ENCODE data around the gene TUBA3C.

The TUBA3C gene

GRCh38 chr13:19161308-19161707, 20.3 kb downstream of the TUBA3C start:
- no peak for DNase-seq (ENCODE audit: low read depth in 2 of 2)

GRCh38 chr13:19159761-19160420, 21.7 kb downstream of the TUBA3C start:
- no peak for DNase-seq (ENCODE audit: low read depth in 2 of 2)

GRCh38 chr13:19159181-19159580, 22.4 kb downstream of the TUBA3C start:
- DNase-seq (ENCODE audit: low read depth in 2 of 2): no peak

- DNase-seq (ENCODE audit: low read depth in 2 of 2): no peak
These were observed 23.0 kb downstream of the TUBA3C start for GRCh38 chr13:19158526-19159174.

- no peak for DNase-seq (ENCODE audit: low read depth in 2 of 2)
These were observed 23.6 kb downstream of the TUBA3C start for GRCh38 chr13:19158006-19158405.

GRCh38 chr13:19157461-19157860, 24.2 kb downstream of the TUBA3C start:
- DNase-seq (ENCODE audit: low read depth in 2 of 2): no peak

DNA sequence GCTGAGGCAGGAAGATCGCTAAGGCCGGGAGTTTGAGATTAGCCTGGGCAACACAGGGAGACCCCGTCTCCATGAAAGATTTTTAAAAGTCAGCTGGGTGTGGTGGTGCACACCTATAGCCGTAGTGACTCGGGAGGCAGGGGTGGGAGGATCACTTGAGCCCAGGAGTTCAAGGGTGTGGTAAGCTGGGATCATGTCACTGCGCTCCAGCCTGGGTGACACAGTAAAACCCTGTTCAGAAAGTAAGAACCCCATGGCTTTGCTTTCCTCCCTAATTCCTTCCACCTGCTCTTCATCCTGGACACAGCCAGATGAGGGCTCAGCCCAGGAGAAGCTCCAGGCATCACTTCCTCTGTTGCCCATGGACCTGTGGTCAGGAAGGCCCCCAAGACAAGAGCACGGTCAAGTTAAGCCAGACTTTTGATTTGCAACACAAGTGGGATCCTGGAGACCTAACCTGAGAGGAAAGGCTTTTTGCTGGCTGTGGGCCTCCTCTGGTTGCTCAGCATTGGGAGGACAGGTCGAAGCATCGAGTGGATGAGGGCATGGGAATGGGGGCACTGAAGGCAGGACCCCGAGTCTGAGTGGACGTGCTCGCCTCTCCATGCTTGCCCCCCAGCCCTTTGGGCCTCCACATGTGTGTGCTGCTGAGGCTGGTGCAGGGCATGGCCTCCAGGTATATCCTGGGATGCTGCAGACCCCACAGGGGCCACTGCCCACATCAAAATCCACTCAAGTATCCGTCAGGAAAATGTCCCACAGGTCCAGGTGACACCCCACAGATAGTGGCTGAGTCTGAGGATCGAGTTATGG, 25.4 kb downstream of the TUBA3C start:
- no peak for DNase-seq (ENCODE audit: low read depth in 2 of 2)

DNA sequence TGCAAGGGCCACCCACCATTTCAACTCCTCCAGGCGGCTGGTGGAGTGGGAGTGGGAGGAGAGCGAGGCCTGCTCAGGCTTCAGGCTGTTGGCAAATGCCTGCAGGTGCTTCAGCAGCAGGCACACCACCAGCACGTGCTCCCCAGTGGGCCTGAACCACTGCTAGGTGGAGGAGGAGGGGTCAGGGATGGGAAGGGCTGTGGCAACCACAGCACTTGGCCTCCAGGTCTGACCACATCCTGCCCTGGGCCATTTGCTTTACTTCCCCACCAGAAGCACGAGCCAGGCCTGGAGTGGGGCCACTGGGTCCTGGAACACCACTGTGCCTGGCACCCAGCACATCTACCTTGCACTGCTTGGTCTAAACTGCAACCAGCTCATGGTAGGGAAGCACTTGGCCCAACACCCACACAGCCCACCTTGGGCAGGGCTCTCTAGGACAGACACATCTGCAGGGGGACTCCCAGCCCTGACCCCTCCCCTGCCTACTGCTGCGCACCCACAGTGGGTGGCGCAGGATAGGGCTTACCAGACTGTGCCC, 26.2 kb downstream of the TUBA3C start:
- no peak for DNase-seq (ENCODE audit: low read depth in 2 of 2)

GRCh38 chr13:19154843-19155242, 26.8 kb downstream of the TUBA3C start:
- no peak for DNase-seq (ENCODE audit: low read depth in 2 of 2)

GRCh38 chr13:19153782-19154450, 27.7 kb downstream of the TUBA3C start:
- DNase-seq (ENCODE audit: low read depth in 2 of 2): no peak

- no peak for DNase-seq (ENCODE audit: low read depth in 2 of 2)
These were observed 29.2 kb downstream of the TUBA3C start for GRCh38 chr13:19152403-19152802.

DNA sequence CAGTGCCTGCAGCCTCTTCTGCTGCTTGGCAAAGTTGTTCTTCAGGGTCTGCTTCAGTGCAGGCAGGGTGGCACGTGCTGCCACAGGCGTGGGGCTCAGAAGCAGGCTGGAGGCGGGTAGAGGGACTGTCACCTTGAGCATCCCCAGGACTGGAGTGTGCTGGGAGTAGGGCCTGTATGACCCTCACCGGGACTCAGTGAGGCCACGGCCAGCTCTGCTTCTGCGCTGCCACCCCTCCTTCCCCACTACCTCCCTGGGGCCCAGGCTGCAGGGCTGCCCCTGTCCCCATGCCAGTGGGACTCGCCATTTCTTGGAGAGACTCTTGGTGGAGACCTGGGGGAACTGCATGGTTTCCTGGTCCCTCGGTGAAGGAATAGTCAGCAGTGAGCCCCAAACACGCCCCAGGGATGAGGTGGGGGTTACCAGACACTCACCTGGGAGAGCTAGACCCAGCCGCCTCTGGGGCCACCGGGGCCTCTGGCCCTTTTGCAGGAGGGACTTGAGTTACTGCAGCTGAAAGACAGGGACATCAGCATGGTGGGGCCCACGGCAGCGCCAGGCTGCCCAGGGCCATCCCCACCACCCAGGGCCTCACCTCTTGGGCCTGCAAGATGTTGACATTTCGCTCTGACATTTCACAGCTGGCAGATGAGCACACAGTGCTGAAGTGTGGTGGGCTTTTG, 29.9 kb downstream of the TUBA3C start:
- no peak for DNase-seq (ENCODE audit: low read depth in 2 of 2)

- no peak for DNase-seq (ENCODE audit: low read depth in 2 of 2)
These were observed 30.9 kb downstream of the TUBA3C start for GRCh38 chr13:19150712-19151228.

GRCh38 chr13:19150226-19150625, 31.4 kb downstream of the TUBA3C start:
- DNase-seq (ENCODE audit: low read depth in 2 of 2): no peak

DNA sequence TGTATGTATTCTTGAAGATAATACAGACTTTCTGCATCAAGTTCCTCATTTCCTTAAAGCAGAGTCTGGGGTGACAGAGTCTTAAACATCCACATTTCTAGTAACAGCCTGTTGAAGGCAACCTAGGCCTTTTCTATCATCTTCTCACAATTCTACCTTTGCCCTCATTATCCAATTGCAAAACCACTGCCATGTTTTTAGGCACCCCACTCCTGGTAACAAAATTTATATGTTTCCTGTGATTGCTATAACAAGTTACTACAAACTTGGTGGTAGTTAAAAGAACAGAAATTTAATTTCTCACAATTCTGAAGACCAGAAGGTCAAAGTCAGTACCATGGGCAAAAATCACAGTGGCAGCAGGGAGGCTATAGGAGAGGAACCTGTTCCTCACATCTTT, 33.1 kb downstream of the TUBA3C start:
- DNase-seq (ENCODE audit: low read depth in 2 of 2): no peak

All from stimulated activated CD8-positive, alpha-beta memory T cell treated with anti-CD3 and anti-CD28 coated beads, Interleukin-7, amount 100 ng/mL, for 1 hour (primary cell).